ENCODE measurements around the gene SLC19A2. TPM values are rescaled to one million over a fixed set of nuclear protein-coding genes. Genes with fewer than 3 reads are reported as not detected.

The SLC19A2 gene
- total RNA-seq, 1 experiment from 2014 or later = 4.9 TPM

GRCh38 chr1:169526120-169526832, 40.5 kb upstream of the SLC19A2 start:
- no peak for DNase-seq
- Histone ChIP-seq H3K9me3 (ENCODE audit: insufficient read depth, low read depth) (no peaks in the 10 kb centered on the region), H3K27ac (no peak overlapping the region), H3K4me2 (no peak overlapping the region), H3K4me3 (no peak overlapping the region), H3F3A (ENCODE audit: insufficient read depth, low read depth) (peaks cover 12% of the 10 kb centered on the region), H3K9me2 (ENCODE audit: insufficient read depth) (no peaks in the 10 kb centered on the region), H3K27me3 (ENCODE audit: insufficient read depth, low read depth) (no peaks in the 10 kb centered on the region), H4K20me1 (ENCODE audit: insufficient read depth) (no peaks in the 10 kb centered on the region), H3K79me2 (ENCODE audit: low read depth) (no peaks in the 10 kb centered on the region), H2AFZ (no peak overlapping the region), H3K4me1 (replicated peaks; ENCODE audit: insufficient read depth) (peaks cover 41% of the 10 kb centered on the region), H3K36me3 (ENCODE audit: low read depth) (no peaks in the 10 kb centered on the region)
- TF ChIP-seq EZH2 (IDR thresholded peaks at IDR 0.05; ENCODE audit: low read depth) (no peak), CTCF (conservative IDR thresholded peaks at IDR 0.05) (no peak)
- intact Hi-C loops (cut with micrococcal nuclease; ENCODE audit: unreplicated experiment) = no loop called here
- CTCF ChIA-PET = no interaction called here
- POLR2A ChIA-PET (ENCODE audit: unreplicated experiment) = no interaction called here
- BruUV-seq (replicated peaks) = no TSS peak

- no peak for DNase-seq
Observed at GRCh38 chr1:169525391-169525790, 39.6 kb upstream of the SLC19A2 start.

GRCh38 chr1:169523904-169524303, 38.2 kb upstream of the SLC19A2 start:
- CTCF ChIA-PET = no interaction called here
- no TSS peak for BruUV-seq (replicated peaks)
- intact Hi-C loops (cut with micrococcal nuclease; ENCODE audit: unreplicated experiment) = no loop called here

More at GRCh38 chr1:169525391-169525790, 39.6 kb upstream of the SLC19A2 start:
- TF ChIP-seq CTCF (conservative IDR thresholded peaks at IDR 0.05) = no peak
- TF ChIP-seq EZH2 (IDR thresholded peaks at IDR 0.05; ENCODE audit: low read depth) = no peak
- H3K27ac ChIP-seq = no peak overlapping the region
- intact Hi-C loops (cut with micrococcal nuclease; ENCODE audit: unreplicated experiment) = no loop called here
- no TSS peak for BruUV-seq (replicated peaks)
- POLR2A ChIA-PET (ENCODE audit: unreplicated experiment) = no interaction called here
- peaks cover 12% of the 10 kb centered on the region for H3F3A ChIP-seq (ENCODE audit: insufficient read depth, low read depth)
- no peaks in the 10 kb centered on the region for H3K36me3 ChIP-seq (ENCODE audit: low read depth)
- peaks cover 36% of the 10 kb centered on the region for H3K4me1 ChIP-seq (replicated peaks; ENCODE audit: insufficient read depth)
- H3K27me3 ChIP-seq (ENCODE audit: insufficient read depth, low read depth) = no peaks in the 10 kb centered on the region
- H3K4me2 ChIP-seq = no peak overlapping the region
- no peak overlapping the region for H2AFZ ChIP-seq
- H3K9me3 ChIP-seq (ENCODE audit: insufficient read depth, low read depth) = no peaks in the 10 kb centered on the region
- CTCF ChIA-PET = no interaction called here
- H3K79me2 ChIP-seq (ENCODE audit: low read depth) = no peaks in the 10 kb centered on the region
- no peak overlapping the region for H3K4me3 ChIP-seq
- no peaks in the 10 kb centered on the region for H4K20me1 ChIP-seq (ENCODE audit: insufficient read depth)
- no peaks in the 10 kb centered on the region for H3K9me2 ChIP-seq (ENCODE audit: insufficient read depth)

More at GRCh38 chr1:169523904-169524303, 38.2 kb upstream of the SLC19A2 start:
- Histone ChIP-seq H3K36me3 (ENCODE audit: low read depth) (no peaks in the 10 kb centered on the region), H3K27me3 (ENCODE audit: insufficient read depth, low read depth) (no peaks in the 10 kb centered on the region), H2AFZ (no peak overlapping the region), H3K27ac (no peak overlapping the region), H3K9me2 (ENCODE audit: insufficient read depth) (no peaks in the 10 kb centered on the region), H3K4me3 (no peak overlapping the region), H4K20me1 (ENCODE audit: insufficient read depth) (no peaks in the 10 kb centered on the region), H3K4me2 (no peak overlapping the region), H3K9me3 (ENCODE audit: insufficient read depth, low read depth) (no peaks in the 10 kb centered on the region), H3K4me1 (replicated peaks; ENCODE audit: insufficient read depth) (peaks cover 24% of the 10 kb centered on the region), H3F3A (ENCODE audit: insufficient read depth, low read depth) (peaks cover 9% of the 10 kb centered on the region), H3K79me2 (ENCODE audit: low read depth) (no peaks in the 10 kb centered on the region)
- POLR2A ChIA-PET (ENCODE audit: unreplicated experiment) = no interaction called here
- TF ChIP-seq EZH2 (IDR thresholded peaks at IDR 0.05; ENCODE audit: low read depth) = no peak
- no peak for TF ChIP-seq CTCF (conservative IDR thresholded peaks at IDR 0.05)
- DNase-seq = no peak

Measured in PC-9 (cell line).